Esophagus mucosa (tissue), 1 donor: Measurements from ENCODE around the gene STIM1. TPM values are rescaled to one million over a fixed set of nuclear protein-coding genes. Genes with fewer than 3 reads are reported as not detected.

Experiments used
- ATAC-seq: fragments of 200-7000 bp; cut with Tn5 transposase; one replicate; pipeline ENCODE4 v1.9.1; 2020
- total RNA-seq: library from RNA; stranded (reverse); gene quantifications from one replicate; pipeline ENCODE4 v1.2.4, GENCODE V29; 2023
- donor health status: DM: yes; HTN: yes; CAD: no.

Gene STIM1
- total RNA-seq, 1 donor from 2014 or later, result 85.1 TPM

- no peak for ATAC-seq
These were observed 24.7 kb upstream of the STIM1 start for GRCh38 chr11:3830730-3831129.

GRCh38 chr11:3831378-3832239, 23.9 kb upstream of the STIM1 start:
- no peak for ATAC-seq

GRCh38 chr11:3832816-3833215, 22.6 kb upstream of the STIM1 start:
- ATAC-seq, result no peak

GRCh38 chr11:3833449-3833848, 22.0 kb upstream of the STIM1 start:
- ATAC-seq, result no peak

DNA sequence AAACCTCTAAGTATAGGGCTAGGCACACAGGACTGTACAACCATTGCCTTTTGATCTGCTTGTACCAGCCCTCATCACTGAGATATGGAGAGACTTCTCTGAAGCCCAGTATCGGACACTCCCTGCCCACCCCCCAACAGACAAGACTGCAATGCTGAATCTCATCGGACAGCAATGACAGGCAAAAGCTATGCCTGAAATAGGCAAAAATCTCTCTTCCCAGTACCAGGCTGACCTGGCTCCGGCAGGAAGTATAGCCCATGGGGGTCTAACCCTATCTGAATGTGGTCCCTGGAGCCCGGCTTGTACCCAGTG, 21.2 kb upstream of the STIM1 start:
- ATAC-seq, result no peak

DNA sequence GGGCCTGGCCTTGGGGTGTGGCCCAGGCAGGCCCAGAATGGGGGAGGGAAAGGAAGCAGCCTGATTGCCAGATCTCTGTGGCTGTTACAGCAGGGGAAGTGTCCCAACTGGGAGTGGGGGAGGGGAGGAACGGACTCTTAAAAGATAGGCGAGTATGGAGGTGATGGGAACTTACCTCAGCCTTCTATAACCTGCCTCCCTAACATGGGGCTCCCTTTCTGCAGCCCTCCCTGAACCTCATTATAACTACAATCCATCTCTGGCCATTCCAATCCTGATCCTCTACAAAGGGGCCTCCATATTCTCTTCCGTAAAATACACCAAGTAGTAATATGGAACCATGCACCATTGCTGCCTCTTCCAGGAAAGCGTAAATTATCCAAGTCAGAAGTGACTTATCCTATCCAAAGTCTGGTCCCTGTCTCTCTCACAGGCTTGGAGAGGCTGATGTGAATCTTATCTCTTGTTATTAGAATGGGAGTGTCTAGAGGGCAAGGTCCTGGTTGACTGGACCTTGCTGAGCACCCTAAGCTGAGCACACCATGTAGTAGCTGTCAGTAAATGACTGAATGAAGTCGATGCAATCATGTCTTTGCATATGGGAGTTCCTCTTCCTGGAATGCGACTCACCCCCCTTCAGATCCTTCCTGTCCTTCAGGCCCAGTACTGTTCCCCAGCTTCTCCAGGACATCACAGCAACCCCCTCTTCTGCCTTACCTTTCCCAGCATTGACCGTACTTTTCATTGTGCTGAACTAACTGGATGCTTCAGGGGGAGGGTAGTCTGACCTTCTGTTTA, 20.6 kb upstream of the STIM1 start:
- ATAC-seq, result peak; percentile 55

- no peak for ATAC-seq
These were observed 19.7 kb upstream of the STIM1 start for GRCh38 chr11:3835751-3836150.

- no peak for ATAC-seq
These were observed 18.6 kb upstream of the STIM1 start for GRCh38 chr11:3836903-3837302.

DNA sequence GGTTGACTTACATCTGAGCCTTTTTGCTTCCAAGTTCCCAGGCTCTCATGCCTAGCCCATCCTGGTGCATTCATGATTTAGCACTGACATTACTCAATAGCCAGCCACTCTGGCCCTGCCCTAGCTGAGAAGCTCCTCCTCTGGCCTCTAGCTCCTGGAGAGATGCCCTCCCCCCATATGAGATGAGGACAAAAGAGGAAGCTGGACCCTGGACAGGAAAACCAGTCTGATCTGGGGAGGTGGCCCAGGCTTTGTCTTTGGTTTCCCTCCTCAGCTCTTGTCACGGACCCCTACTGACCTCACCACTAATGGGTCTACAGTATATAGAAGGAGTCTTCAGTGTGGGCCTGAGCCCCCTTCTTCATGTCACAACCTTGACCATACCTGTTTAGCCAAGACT, 17.7 kb upstream of the STIM1 start:
- ATAC-seq, result no peak

DNA sequence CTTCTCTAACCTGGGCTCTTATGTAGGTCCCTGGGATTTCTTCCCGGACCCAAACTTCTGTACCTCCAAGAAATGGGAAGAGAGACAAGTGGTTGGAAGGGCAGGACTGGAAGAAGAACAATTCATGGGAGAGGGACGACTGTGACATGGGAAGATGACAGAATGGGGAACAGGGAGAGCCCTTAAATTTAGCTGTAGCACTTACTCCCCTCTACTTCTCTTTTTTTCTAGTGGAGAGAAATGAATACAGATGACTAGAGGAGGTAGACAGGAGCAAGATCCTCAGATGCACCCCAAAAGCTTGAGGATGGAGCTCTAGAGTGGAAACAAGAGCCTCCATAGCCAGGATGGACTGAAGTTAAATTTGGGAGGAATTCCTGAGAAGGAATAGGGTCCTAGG, 17.0 kb upstream of the STIM1 start:
- no peak for ATAC-seq

DNA sequence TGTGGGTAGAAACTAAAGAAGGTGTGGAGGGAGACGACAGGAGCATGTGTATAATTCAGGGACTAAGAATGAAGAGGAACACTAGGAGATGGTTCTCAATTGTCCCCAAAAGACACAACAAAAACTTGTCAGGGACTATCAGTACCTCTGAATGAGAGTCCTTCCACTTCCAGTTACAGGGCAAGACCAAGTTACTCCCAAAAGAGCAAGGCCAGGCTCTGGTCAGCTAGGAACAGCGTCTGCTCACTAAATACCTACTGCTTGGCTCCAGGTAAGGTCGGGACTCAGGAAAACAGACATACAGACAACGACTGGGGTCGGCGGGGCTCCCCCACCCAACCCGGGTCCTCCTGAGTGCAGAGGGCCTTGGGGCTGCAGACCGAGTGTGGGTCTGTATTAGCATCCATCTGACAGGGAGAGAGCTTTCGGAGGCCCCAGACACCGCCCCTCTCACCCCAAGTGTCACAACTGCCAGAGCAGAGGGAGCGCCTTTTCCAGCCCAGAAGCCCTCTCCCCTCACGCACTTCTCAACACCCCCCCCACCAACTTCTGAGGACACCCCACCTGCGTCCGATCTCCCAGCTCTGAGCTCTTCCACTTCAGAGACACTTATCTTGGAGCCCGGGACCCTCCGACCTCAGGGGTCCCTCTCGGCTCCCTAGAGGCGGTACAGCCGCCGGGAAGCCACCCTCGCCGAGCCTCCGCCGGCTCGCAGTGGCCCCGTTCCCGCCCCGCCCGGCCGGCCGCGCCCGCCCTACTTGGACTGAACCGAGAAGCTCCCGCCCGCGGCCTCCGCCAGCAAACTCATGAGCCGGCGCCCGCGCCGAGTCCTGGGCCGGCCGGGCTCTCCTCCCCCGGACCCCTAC, 15.2 kb upstream of the STIM1 start:
- peak; percentile 49 for ATAC-seq

DNA sequence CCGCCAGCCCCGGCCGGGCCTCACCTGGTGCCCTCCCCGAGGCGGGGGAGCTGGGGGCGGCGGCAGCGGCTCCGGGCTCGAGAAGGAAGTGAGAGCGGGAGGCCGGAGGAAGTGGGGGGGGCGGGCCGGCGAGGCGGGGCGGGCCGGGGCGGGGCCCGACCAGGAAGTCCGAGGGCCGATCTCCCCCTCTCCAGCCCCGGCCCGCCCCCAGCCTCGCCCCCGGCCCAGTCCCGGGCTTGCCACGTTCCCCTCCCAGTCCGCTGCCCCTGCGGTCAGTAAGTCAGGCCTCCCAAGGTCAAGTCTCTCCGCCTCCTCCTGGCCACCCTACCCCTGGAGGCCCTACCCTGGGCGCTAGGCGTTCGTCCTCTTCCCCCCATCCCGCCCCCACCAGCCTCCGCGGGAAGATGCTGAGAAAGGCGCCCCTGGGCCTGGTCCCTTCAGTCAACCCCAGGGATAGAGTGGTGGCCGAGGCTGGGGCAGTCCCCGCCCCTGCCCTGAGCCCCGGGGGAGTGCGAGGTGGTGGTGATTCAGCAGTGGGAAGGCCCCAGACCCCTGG, 14.5 kb upstream of the STIM1 start, which contains the start of gene RHOG:
Gene RHOG, minus strand, starts transcription at position 90 of the 556 bp plus-strand sequence. CDS start 12,821 bp downstream, outside the sequence.
- peak; percentile 81 for ATAC-seq

- ATAC-seq, result peak; percentile 74
These were observed 13.8 kb upstream of the STIM1 start for GRCh38 chr11:3841426-3842350.

DNA sequence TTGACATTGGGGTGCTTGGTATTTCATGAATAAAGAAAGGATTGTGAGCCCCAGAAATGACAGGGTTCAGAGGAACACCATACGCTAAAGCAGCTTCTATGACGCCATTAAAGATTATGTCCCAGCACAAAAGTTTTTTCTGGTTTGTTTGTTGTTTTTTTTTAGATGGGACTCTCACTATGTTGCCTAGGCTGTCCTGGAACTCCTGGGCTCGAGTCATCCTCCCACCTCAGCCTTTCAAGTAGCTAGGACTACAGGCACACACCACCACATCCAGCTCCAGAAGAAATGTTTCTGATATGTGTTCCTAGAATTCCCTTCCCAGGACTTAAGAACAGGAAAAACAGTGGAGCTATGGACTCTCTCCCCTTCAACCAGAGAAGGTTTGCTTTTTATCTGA, 12.1 kb upstream of the STIM1 start:
- no peak for ATAC-seq

DNA sequence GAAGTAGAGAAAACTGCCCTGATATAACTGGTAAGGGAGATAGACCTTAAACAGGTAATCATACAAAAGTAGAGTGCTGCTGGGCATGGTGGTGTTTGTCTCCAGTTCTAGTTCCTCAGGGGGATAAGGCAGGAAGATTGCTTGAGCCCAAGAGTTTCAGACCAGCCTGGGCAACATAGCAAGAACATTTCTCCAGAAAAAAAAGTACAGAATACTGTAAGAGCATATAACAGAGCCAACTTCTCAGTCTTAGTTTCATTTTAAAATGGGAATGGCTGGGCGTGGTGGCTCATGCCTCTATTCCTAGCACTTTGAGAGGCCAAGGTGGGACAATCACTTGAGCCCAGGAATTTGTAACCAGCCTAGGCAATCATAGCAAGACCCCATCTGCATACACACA, 10.2 kb upstream of the STIM1 start:
- ATAC-seq, result no peak

DNA sequence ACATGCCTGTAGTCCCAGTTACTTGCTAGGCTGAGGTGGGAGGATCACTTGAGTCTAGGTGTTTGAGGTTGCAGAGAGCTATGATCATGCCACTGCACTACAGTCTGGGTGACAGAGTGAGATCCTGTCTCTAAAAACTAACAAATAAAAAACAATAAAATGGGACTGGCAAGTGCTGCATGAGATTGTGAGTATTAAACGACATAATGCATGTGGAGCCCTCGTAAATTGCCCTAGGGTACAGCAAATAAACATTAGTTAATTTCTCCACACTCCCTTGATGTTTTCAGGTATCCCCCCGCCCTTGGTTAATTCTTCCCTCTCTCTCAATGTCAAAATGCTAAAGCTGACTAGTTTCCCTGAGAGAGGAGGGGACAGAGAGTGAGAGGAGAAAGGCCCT, 9.8 kb upstream of the STIM1 start:
- ATAC-seq, result no peak

- ATAC-seq, result peak; percentile 51
These were observed 6.1 kb upstream of the STIM1 start for GRCh38 chr11:3849297-3849874.

- no peak for ATAC-seq
These were observed 2.0 kb upstream of the STIM1 start for GRCh38 chr11:3853545-3853842.

- ATAC-seq, result peak; percentile 92
These were observed 1.4 kb upstream of the STIM1 start for GRCh38 chr11:3853899-3854659.

- ATAC-seq, result no peak
These were observed 846 bp upstream of the STIM1 start for GRCh38 chr11:3854660-3854976.
